ENCODE measurements around the gene MTHFD1. TPM values are rescaled to one million over a fixed set of nuclear protein-coding genes. Genes with fewer than 3 reads are reported as not detected.
A peak's percentile ranks its signal among the peaks of the same experiment; 100 is the strongest.

Gene MTHFD1
- total RNA-seq, 2 experiments from 2014 or later: 165 to 166 TPM

DNA sequence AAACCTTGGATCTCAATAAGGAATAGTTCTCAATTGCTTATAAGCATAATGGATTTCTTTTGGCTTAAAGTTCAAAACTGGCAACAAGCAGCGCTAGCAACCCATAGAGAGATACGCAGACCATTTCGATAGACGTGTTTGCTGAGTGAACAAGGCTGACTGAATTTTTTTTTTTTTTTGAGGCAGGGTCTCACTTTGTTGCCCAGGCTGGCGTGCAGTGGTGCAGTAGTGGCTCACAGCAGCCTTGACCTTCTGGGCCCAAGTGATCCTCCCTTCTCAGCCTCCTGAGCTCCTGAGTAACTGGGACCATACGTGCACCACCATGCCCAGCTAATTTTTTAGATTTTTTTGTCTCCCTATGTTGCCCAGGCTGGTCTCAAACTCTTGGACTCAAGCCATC is 75.7 kb downstream of the MTHFD1 start:
- no peak for DNase-seq
- H3K27me3 Mint-ChIP-seq: no peaks in the 10 kb centered on the region
- no peak overlapping the region for H3K27ac Mint-ChIP-seq
- POLR2A ChIA-PET: no interaction called here
- CTCF ChIA-PET: interaction anchor here (0.7 to 3.2 kb wide), 8 partner anchors 9 to 195 kb away, joined by 3 to 10 read pairs (median 4); no protein-coding TSS in a partner anchor
- peaks cover 20% of the 10 kb centered on the region for H3K36me3 Mint-ChIP-seq (ENCODE audit: low read depth)
- H3K4me1 Mint-ChIP-seq: peaks cover 41% of the 10 kb centered on the region
- no peak overlapping the region for H3K4me3 Mint-ChIP-seq
- no peaks in the 10 kb centered on the region for H3K9me3 Mint-ChIP-seq

DNA sequence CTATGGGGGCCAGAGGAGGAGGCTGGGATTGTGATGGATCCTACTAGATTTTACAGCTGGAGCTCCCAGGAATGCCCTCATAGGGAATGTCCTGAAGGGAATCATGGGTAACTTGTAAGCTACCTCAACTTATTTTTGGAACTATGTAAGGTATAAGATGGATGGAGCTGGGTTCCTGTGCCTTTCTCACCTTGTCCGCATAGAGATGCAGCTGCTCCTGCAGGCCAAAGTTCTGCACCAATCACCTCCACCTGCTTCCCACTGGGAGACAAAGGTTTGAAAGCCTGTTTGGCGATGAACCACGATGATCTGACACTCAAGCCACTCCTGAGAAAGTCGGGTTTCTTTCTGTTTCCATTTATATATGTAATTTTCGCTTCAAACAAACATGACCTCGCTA is 76.5 kb downstream of the MTHFD1 start:
- DNase-seq: no peak
- POLR2A ChIA-PET: interaction anchor here (0.6 kb wide), 1 partner anchor 142 kb away, joined by 4 read pairs; no protein-coding TSS in a partner anchor
- no peaks in the 10 kb centered on the region for H3K9me3 Mint-ChIP-seq
- H3K4me3 Mint-ChIP-seq: peak overlapping the region; percentile 80
- peaks cover 13% of the 10 kb centered on the region for H3K36me3 Mint-ChIP-seq (ENCODE audit: low read depth)
- no peaks in the 10 kb centered on the region for H3K27me3 Mint-ChIP-seq
- H3K27ac Mint-ChIP-seq: peak overlapping the region; percentile 80
- CTCF ChIA-PET: interaction anchor here (0.5 to 3.2 kb wide), 7 partner anchors 14 to 363 kb away, joined by 3 to 10 read pairs (median 4); no protein-coding TSS in a partner anchor
- peaks cover 33% of the 10 kb centered on the region for H3K4me1 Mint-ChIP-seq

DNA sequence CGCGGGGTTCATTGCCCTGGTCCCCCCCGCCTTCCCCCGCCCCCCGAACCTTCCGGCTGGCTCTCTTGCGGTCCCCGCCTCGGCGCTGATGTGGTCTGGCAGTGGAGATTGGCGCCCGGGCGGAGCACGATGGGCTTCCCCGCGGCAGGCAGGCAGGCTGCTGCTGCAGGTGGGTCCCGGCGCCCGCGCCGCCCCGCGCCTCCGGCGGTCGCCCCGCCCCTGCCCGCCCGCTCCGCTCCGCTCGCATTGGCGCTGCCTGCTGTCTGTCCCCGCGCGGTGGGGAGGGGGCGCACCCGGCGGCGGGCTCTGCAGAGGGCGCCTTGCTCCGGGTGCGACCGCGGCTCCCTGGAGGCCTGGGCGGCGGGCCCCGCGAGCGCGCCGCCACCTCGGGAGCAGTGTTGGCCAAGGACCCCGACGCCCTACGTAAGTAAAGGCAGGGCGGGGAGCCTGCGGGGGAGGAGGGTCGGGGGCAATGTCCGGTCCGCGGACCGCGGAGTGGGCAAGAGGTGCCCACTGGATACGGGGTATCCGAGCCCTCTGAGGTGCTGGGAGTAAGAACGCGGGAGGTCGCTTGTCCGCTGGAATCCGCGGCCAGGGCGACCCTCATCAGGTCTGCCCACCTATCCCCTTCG is 77.2 kb downstream of the MTHFD1 start, which contains the start of gene AKAP5:
AKAP5 (plus strand) TSS at position 309 of the 632 bp plus-strand sequence. CDS start 2,896 bp downstream, outside the sequence.
- ChIA-PET POLR2A (interaction anchor here (0.6 kb wide), 1 partner anchor 143 kb away, joined by 4 read pairs; no protein-coding TSS in a partner anchor), CTCF (interaction anchor here (0.9 to 1.2 kb wide), 2 partner anchors 14 to 36 kb away, joined by 3 read pairs; no protein-coding TSS in a partner anchor)
- Mint-ChIP-seq H3K36me3 (ENCODE audit: low read depth) (peaks cover 7% of the 10 kb centered on the region), H3K9me3 (no peaks in the 10 kb centered on the region), H3K4me1 (peaks cover 33% of the 10 kb centered on the region), H3K27me3 (no peaks in the 10 kb centered on the region), H3K27ac (peak within 1 kb of the TSS; percentile 80), H3K4me3 (peak within 1 kb of the TSS; percentile 80)
- DNase-seq: peak; percentile 63

DNA sequence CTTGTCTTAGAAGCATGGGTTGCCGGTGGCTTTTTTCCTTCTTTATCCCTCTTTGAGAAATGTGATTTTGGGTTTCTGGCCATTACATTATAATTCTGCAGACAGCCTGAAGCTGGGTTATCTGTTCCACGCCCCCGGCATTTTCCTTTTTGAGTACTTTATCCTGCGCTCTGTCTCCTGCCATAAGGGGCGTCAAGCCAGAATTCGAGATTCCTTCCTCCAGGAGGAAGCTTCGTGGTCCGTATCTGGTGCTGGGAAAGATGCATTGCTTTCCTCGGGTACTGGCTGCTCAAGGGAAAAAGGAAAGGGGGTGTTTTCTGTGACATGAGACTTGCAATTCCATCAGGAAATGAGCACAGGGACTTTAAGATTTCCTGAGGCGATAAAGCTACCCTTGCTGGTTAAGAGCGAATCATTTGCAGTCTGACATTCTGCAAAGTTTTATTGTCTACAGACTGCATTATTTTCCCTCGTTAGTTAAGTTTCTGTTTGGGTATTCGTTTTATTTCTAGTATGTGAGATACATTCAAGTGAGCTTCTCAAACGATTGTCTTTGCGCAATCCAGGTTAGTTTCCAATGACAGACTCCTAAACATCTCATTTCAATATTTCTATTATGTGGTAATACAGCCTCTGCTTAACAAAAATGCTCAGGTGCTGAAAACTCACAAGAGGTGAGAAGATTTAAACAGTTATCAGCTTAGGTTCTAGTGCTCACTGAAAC is 77.8 kb downstream of the MTHFD1 start:
- Mint-ChIP-seq H3K36me3 (ENCODE audit: low read depth) (peaks cover 6% of the 10 kb centered on the region), H3K4me3 (peak overlapping the region; percentile 77), H3K27ac (peak overlapping the region; percentile 2), H3K9me3 (no peaks in the 10 kb centered on the region), H3K4me1 (peaks cover 32% of the 10 kb centered on the region), H3K27me3 (no peaks in the 10 kb centered on the region)
- no peak for DNase-seq
- CTCF ChIA-PET: interaction anchor here (1.0 to 1.4 kb wide), 2 partner anchors 10 to 13 kb away, joined by 3 read pairs; no protein-coding TSS in a partner anchor
- POLR2A ChIA-PET: no interaction called here

DNA sequence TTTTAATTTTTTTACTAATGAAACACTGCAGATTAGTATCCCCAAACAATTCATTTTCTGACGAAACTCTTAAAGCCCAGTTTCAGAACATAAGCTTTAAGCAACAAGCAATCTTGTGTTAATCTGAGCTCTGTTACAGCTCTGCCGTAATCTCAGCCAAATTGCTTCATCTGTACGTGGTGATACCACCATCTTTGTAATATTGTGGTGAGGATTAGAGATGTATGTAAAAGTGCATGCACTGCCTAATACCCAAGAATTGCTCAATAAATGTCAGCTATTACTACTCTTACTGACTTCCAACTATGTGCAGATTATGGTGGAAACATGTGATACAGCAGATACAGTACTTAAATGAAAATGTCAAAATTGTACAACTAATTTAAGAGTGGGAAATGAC is 78.9 kb downstream of the MTHFD1 start:
- ChIA-PET CTCF (interaction anchor here (1.4 kb wide), 1 partner anchor 12 kb away, joined by 3 read pairs; no protein-coding TSS in a partner anchor), POLR2A (no interaction called here)
- H3K4me1 Mint-ChIP-seq: peaks cover 32% of the 10 kb centered on the region

DNA sequence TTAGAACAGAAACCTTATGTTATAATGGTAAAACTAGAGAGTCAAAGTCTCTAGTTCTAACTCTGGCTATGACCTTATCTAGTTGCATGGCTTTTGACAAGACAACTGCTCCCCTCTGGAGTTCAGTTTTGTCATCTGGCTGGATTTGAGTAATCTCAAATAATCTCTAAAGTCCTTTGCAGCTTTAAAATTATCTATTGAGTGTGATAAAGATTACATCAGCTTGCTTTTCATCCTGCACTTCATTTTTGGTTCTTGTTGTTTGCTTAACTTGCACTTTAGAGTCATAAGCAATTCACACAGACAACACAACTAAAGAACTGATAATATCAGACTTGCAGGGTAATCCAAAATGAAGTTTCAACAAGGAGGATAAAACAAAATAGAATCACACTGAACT is 79.4 kb downstream of the MTHFD1 start:
- Mint-ChIP-seq H3K4me3 (no peak overlapping the region), H3K27ac (no peak overlapping the region), H3K27me3 (no peaks in the 10 kb centered on the region), H3K4me1 (peaks cover 32% of the 10 kb centered on the region), H3K36me3 (ENCODE audit: low read depth) (peaks cover 2% of the 10 kb centered on the region), H3K9me3 (no peaks in the 10 kb centered on the region)
- ChIA-PET POLR2A (no interaction called here), CTCF (no interaction called here)
- DNase-seq: no peak

More for the DNA sequence above, 78.9 kb downstream of the MTHFD1 start:
- Mint-ChIP-seq H3K27ac (no peak overlapping the region), H3K4me3 (no peak overlapping the region), H3K27me3 (no peaks in the 10 kb centered on the region), H3K36me3 (ENCODE audit: low read depth) (peaks cover 3% of the 10 kb centered on the region), H3K9me3 (no peaks in the 10 kb centered on the region)
- DNase-seq: no peak

DNA sequence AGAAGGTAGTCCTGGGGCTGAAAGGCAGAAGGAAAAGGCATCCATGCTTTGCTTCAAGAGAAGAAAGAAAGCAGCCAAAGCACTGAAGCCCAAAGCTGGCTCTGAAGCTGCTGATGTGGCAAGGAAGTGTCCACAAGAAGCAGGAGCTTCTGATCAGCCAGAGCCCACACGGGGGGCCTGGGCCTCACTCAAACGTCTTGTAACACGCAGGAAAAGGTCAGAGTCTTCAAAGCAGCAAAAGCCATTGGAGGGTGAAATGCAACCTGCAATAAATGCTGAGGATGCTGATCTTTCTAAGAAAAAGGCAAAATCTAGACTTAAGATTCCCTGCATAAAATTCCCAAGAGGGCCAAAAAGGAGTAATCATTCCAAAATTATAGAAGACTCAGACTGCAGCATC is 80.3 kb downstream of the MTHFD1 start:
- CTCF ChIA-PET: no interaction called here
- Mint-ChIP-seq H3K4me3 (no peak overlapping the region), H3K27ac (no peak overlapping the region), H3K9me3 (no peaks in the 10 kb centered on the region), H3K36me3 (ENCODE audit: low read depth) (no peaks in the 10 kb centered on the region), H3K27me3 (no peaks in the 10 kb centered on the region), H3K4me1 (peaks cover 32% of the 10 kb centered on the region)
- POLR2A ChIA-PET: no interaction called here
- no peak for DNase-seq

DNA sequence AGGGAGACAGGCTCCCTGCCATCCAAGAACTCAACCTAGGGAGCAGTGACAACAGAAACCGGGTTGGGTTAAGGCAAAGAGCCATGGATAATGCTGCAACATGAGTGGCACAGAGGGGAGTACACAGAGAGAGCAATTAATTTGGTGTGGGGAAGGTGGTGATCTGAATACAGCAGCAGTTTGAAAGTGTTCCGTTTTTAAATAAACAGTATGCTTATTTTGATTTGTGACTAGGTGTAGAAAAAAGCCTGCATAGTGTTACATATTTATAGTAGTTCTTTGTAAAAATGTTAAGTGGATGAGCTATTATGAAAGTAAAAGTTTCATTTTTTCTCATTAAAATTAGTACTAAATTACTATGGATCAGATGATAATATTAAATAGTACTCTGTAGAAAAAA is 85.9 kb downstream of the MTHFD1 start:
- no peaks in the 10 kb centered on the region for H3K36me3 Mint-ChIP-seq (ENCODE audit: low read depth)
- H3K27ac Mint-ChIP-seq: no peak overlapping the region
- H3K4me1 Mint-ChIP-seq: peaks cover 8% of the 10 kb centered on the region
- no peak for DNase-seq
- H3K4me3 Mint-ChIP-seq: no peak overlapping the region
- H3K27me3 Mint-ChIP-seq: no peaks in the 10 kb centered on the region
- ChIA-PET CTCF (no interaction called here), POLR2A (no interaction called here)
- H3K9me3 Mint-ChIP-seq: no peaks in the 10 kb centered on the region

DNA sequence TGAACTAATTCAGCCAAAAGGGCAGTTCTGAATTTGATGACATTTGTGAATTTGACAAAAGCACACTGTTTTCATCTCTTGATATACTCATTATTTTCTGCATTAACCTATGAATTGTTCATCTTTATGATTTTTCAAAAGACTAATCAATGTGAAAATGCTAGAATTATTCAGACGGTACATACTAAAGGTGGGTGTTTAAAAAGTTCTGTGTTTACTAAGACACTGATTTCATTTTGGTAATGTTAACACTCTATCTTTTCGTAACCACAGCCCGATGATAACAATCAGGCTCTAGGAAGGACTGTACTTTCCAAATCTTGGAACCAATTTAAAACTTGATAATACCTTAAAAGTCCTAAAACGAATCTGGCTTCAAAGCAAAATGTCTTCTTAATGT is 86.5 kb downstream of the MTHFD1 start:
- Mint-ChIP-seq H3K27me3 (no peaks in the 10 kb centered on the region), H3K9me3 (no peaks in the 10 kb centered on the region), H3K4me1 (peaks cover 8% of the 10 kb centered on the region), H3K4me3 (no peak overlapping the region), H3K27ac (no peak overlapping the region), H3K36me3 (ENCODE audit: low read depth) (no peaks in the 10 kb centered on the region)
- ChIA-PET CTCF (no interaction called here), POLR2A (no interaction called here)
- no peak for DNase-seq

DNA sequence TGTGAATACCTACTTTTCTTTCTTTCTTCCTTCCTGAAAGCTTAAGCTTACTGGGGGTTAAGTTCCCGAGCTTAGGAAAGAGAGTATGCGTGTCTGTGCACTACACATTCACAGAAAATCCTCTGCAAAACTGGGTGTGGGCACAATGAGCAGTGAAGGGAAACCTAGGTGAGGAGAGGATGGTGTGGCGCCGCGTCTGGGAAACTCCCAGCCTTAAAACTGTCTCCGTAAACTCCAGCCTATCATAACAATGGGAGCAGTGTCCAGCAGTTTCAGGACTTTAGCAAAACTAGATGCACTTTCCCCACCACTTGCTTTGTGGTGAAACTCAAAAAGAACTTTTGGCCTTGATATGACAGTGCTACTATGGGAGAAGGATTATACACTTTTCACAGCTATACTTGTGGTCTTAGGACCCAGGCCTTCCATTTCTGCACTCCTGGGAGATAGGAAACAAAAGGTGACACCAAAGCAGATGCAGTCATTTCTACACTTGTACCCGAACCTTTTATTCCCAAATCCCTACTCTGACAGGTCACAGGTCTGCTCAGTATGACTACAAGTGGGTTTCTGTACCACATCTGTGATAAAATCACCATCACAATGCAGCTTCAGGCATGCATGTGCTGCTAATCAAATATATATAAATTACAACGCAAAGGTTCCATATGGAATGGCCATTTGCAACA is 87.6 kb downstream of the MTHFD1 start:
- no peak for DNase-seq
- Mint-ChIP-seq H3K36me3 (ENCODE audit: low read depth) (no peaks in the 10 kb centered on the region), H3K9me3 (no peaks in the 10 kb centered on the region), H3K27me3 (no peaks in the 10 kb centered on the region), H3K4me3 (no peak overlapping the region), H3K27ac (no peak overlapping the region), H3K4me1 (peaks cover 8% of the 10 kb centered on the region)
- ChIA-PET POLR2A (no interaction called here), CTCF (interaction anchor here (0.6 to 2.3 kb wide), 5 partner anchors 9 to 131 kb away, joined by 3 to 6 read pairs (median 3); no protein-coding TSS in a partner anchor)

DNA sequence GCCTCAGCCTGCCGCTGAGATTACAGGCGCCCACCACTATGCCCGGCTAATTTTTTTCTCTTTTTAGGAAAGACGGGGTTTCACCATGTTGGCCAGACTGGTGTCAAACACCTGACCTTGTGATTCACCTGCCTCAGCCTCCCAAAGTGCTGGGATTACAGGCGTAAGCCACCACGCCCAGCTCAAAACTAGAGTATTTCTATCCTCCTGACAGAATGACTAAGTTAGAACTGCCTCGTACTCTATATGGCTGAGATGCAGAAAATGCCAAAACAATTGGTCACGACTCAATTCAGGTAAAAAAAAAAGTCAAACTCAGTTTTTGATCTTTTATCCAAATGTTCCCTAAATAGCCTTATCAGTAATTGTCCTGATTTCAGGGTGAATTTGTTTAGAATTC is 88.3 kb downstream of the MTHFD1 start:
- Mint-ChIP-seq H3K4me1 (peaks cover 8% of the 10 kb centered on the region), H3K9me3 (no peaks in the 10 kb centered on the region), H3K4me3 (no peak overlapping the region), H3K27me3 (no peaks in the 10 kb centered on the region), H3K36me3 (ENCODE audit: low read depth) (no peaks in the 10 kb centered on the region), H3K27ac (no peak overlapping the region)
- CTCF ChIA-PET: interaction anchor here (1.0 to 2.3 kb wide), 4 partner anchors 10 to 132 kb away, joined by 3 to 6 read pairs (median 4); no protein-coding TSS in a partner anchor
- POLR2A ChIA-PET: no interaction called here
- no peak for DNase-seq

DNA sequence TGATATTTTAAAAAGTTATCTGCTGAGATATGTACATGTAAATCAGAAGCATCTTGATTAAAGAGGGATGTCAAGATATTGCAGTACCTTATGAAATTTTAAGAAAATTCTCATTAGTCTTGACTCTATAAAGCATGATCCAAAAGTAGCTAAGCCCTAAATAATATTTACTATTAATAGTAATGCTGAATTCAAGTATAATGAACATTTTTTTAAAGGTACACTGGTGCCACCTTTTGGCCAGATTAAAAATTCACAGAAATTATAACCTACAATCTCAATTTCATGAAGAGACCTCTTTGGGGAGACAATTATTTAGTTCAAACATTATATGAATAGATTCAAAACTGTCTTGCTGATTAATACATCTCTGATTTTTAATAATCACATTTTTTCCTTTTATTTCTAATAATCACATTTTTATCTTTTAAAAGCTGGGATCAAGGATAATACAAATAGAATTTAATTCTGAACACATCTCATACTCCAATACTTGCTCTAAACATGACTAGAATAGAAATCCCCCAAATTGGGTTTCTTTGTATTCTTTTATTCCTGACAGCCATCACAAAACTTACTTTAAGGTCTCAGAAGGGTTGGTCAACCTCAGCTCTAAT is 90.6 kb downstream of the MTHFD1 start:
- Mint-ChIP-seq H3K4me3 (no peak overlapping the region), H3K4me1 (peaks cover 8% of the 10 kb centered on the region), H3K27me3 (no peaks in the 10 kb centered on the region), H3K9me3 (no peaks in the 10 kb centered on the region), H3K36me3 (ENCODE audit: low read depth) (no peaks in the 10 kb centered on the region), H3K27ac (no peak overlapping the region)
- DNase-seq: peak; percentile 18
- POLR2A ChIA-PET: no interaction called here
- CTCF ChIA-PET: interaction anchor here (0.6 to 2.3 kb wide), 7 partner anchors 9 to 729 kb away, joined by 3 to 10 read pairs (median 3); no protein-coding TSS in a partner anchor

All from activated CD4-positive, alpha-beta T cell treated with anti-CD3 and anti-CD28 coated beads, Interleukin-2, amount 10 ng/mL, durations not matched to agents 7 days and 5 days (primary cell).